ENCODE results near the gene TXK. TPM values are rescaled to one million over a fixed set of nuclear protein-coding genes. Genes with fewer than 3 reads are reported as not detected.
A peak's percentile ranks its signal among the peaks of the same experiment; 100 is the strongest.

TXK gene
- total and polyA plus RNA-seq, 10 of the 15 experiments (the other 5 are each of a cell fraction or from before 2014, with no cell fraction given), result 0.44 to 2.9 (median 1.4) TPM

- TF ChIP-seq PKNOX1 (IDR thresholded peaks at IDR 0.05) (peak; percentile 81), NFYB (IDR thresholded peaks at IDR 0.05; ENCODE audit: insufficient read depth, low read depth, low read length) (no peak), JUNB (IDR thresholded peaks at IDR 0.05) (no peak), SKIL (IDR thresholded peaks at IDR 0.05; ENCODE audit: low read depth, poor library complexity, severe bottlenecking) (no peak), CREM (IDR thresholded peaks at IDR 0.05; ENCODE audit: low read depth) (no peak), RELA (IDR thresholded peaks at IDR 0.05; ENCODE audit: borderline replicate concordance, partially characterized antibody) (peak; percentile 88), RB1 (IDR thresholded peaks at IDR 0.05; ENCODE audit: borderline replicate concordance) (no peak), ZNF274 (IDR thresholded peaks at IDR 0.05; ENCODE audit: insufficient read depth, insufficient read length) (no peak), BCL11A (IDR thresholded peaks at IDR 0.05; ENCODE audit: low read depth, low read length) (peak; percentile 72), CBX5 (IDR thresholded peaks at IDR 0.05; ENCODE audit: low read depth) (peak; percentile 59; the same call in 1 of the 2 replicates), RUNX3 (IDR thresholded peaks at IDR 0.05; ENCODE audit: low read length) (peak; percentile 67), MYC (IDR thresholded peaks at IDR 0.05; ENCODE audit: insufficient read depth, insufficient read length, insufficient replicate concordance, low read length, severe bottlenecking) (no peak)
These were observed 100.1 kb downstream of the TXK start (continued) for GRCh38 chr4:48033825-48034413.

All from GM12878 (cell line).